ENCODE measurements around the gene RNU5B-1.

RNU5B-1 gene

GRCh38 chr15:65298731-65299130, 5.7 kb upstream of the RNU5B-1 start:
- no peak overlapping the region for H4K91ac ChIP-seq (ENCODE audit: low read depth, low read length, poor library complexity)
- no peak overlapping the region for H2AFZ ChIP-seq (ENCODE audit: low read length)
- peaks cover under 1 to 2% of the 10 kb centered on the region in 2 donors for H3K4me1 ChIP-seq (ENCODE audit: control insufficient read depth in 2 of 2, insufficient read depth in 1 of 2, low read depth in 1 of 2, low read length in 2 of 2)
- no peak overlapping the region for H3K4me2 ChIP-seq (ENCODE audit: insufficient read depth, low read length, poor library complexity, severe bottlenecking)
- H4K8ac ChIP-seq (ENCODE audit: low read depth, low read length) = no peak overlapping the region
- no peak overlapping the region for H3K14ac ChIP-seq (ENCODE audit: low read length)
- no CpG with 5 or more reads among the region's 11 CpGs for WGBS, 2 donors (ENCODE audit: extremely low coverage in 2 of 2, insufficient read length in 2 of 2, insufficient replicate concordance in 1 of 2)
- H3K9me3 ChIP-seq (replicated peaks in 1 of 2; ENCODE audit: control insufficient read depth in 2 of 2, insufficient read depth in 1 of 2, low read depth in 1 of 2, low read length in 2 of 2) = no peaks in the 10 kb centered on the region
- no peak overlapping the region for H2BK120ac ChIP-seq (ENCODE audit: low read depth, low read length)
- H3K36me3 ChIP-seq (replicated peaks in 1 of 2; ENCODE audit: control insufficient read depth in 2 of 2, insufficient read depth in 2 of 2, low read length in 2 of 2) = no peaks in the 10 kb centered on the region
- H3K23ac ChIP-seq (ENCODE audit: low read depth, low read length, poor library complexity) = no peak overlapping the region
- H3K4ac ChIP-seq (ENCODE audit: low read length) = no peak overlapping the region
- peak overlapping the region; percentile 30 for H2BK15ac ChIP-seq (ENCODE audit: low read length)
- peaks cover 1% of the 10 kb centered on the region for H3K79me1 ChIP-seq (ENCODE audit: low read depth, low read length)
- H2AK5ac ChIP-seq (ENCODE audit: low read depth, low read length) = no peak overlapping the region
- H2BK12ac ChIP-seq (ENCODE audit: low read length) = no peak overlapping the region
- no peak overlapping the region for H2BK5ac ChIP-seq (ENCODE audit: low read length)
- no peak for DNase-seq (ENCODE audit: low spot score)
- no peak overlapping the region for H3K18ac ChIP-seq (ENCODE audit: low read length)
- H3K9ac ChIP-seq (ENCODE audit: low read depth, low read length, poor library complexity) = no peak overlapping the region
- H3K27me3 ChIP-seq (ENCODE audit: control insufficient read depth in 3 of 3, insufficient read depth in 3 of 3, low read depth in 1 of 3, low read length in 3 of 3) = no peaks in the 10 kb centered on the region
- H3K27ac ChIP-seq (replicated peaks; ENCODE audit: low read length) = no peak overlapping the region
- H3K4me3 ChIP-seq (ENCODE audit: low read length in 2 of 2) = no peak overlapping the region

GRCh38 chr15:65300924-65301441, 3.5 kb upstream of the RNU5B-1 start:
- H2BK120ac ChIP-seq (ENCODE audit: low read depth, low read length) = no peak overlapping the region
- no peak for DNase-seq (ENCODE audit: low spot score)
- peak overlapping the region; percentile 33 for H3K14ac ChIP-seq (ENCODE audit: low read length)
- H2BK5ac ChIP-seq (ENCODE audit: low read length) = no peak overlapping the region
- no peak overlapping the region for H2AFZ ChIP-seq (ENCODE audit: low read length)
- H3K23ac ChIP-seq (ENCODE audit: low read depth, low read length, poor library complexity) = no peak overlapping the region
- H4K8ac ChIP-seq (ENCODE audit: low read depth, low read length) = peak overlapping the region; percentile 2
- peak overlapping the region; percentile 49 for H4K91ac ChIP-seq (ENCODE audit: low read depth, low read length, poor library complexity)
- H3K18ac ChIP-seq (ENCODE audit: low read length) = peak overlapping the region; percentile 84
- H3K4me1 ChIP-seq (ENCODE audit: control insufficient read depth in 2 of 2, insufficient read depth in 1 of 2, low read depth in 1 of 2, low read length in 2 of 2) = peaks cover 0 to 2% of the 10 kb centered on the region in 2 donors
- peak overlapping the region; percentile 95 for H2AK5ac ChIP-seq (ENCODE audit: low read depth, low read length)
- H3K9me3 ChIP-seq (replicated peaks in 1 of 2; ENCODE audit: control insufficient read depth in 2 of 2, insufficient read depth in 1 of 2, low read depth in 1 of 2, low read length in 2 of 2) = no peaks in the 10 kb centered on the region
- H3K9ac ChIP-seq (ENCODE audit: low read depth, low read length, poor library complexity) = no peak overlapping the region
- no peak overlapping the region for H3K4me2 ChIP-seq (ENCODE audit: insufficient read depth, low read length, poor library complexity, severe bottlenecking)
- H3K4ac ChIP-seq (ENCODE audit: low read length) = no peak overlapping the region
- H2BK15ac ChIP-seq (ENCODE audit: low read length) = peak overlapping the region; percentile 75
- H3K79me1 ChIP-seq (ENCODE audit: low read depth, low read length) = peaks cover 1% of the 10 kb centered on the region
- H3K27ac ChIP-seq (replicated peaks; ENCODE audit: low read length) = no peak overlapping the region
- H3K36me3 ChIP-seq (replicated peaks in 1 of 2; ENCODE audit: control insufficient read depth in 2 of 2, insufficient read depth in 2 of 2, low read length in 2 of 2) = no peaks in the 10 kb centered on the region
- peak overlapping the region; percentile 19 for H2BK12ac ChIP-seq (ENCODE audit: low read length)
- whole genome bisulfite sequencing, 2 donors (ENCODE audit: extremely low coverage in 2 of 2, insufficient read length in 2 of 2, insufficient replicate concordance in 1 of 2) = no CpG with 5 or more reads among the region's 36 CpGs
- H3K4me3 ChIP-seq (ENCODE audit: low read length in 2 of 2) = no peak overlapping the region
- no peaks in the 10 kb centered on the region for H3K27me3 ChIP-seq (ENCODE audit: control insufficient read depth in 3 of 3, insufficient read depth in 3 of 3, low read depth in 1 of 3, low read length in 3 of 3)

DNA sequence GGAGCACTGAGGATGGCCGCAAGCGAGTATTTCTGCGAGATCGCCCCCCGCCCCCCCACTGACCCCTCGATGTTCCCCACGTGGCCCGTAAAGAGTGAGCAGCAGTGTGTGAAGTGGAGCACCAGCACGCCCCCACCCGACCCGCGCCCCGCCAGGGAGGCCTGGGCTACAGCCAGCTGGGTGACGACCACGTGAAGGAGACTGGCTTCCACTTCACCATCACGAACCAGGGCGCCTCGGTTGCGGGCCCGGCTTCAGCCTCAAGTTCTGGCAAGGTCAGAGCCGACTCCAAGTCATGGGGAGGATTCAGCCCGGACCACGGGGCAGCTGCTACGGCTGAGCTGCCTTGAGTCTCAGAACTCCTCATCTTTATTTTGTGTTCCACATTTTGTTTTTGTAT, 2.4 kb upstream of the RNU5B-1 start:
- Histone ChIP-seq H3K27ac (replicated peaks; ENCODE audit: low read length) (no peak overlapping the region), H3K27me3 (ENCODE audit: control insufficient read depth in 3 of 3, insufficient read depth in 3 of 3, low read depth in 1 of 3, low read length in 3 of 3) (no peaks in the 10 kb centered on the region), H2BK5ac (ENCODE audit: low read length) (peak overlapping the region; percentile 70), H2BK12ac (ENCODE audit: low read length) (peak overlapping the region; percentile 73), H4K91ac (ENCODE audit: low read depth, low read length, poor library complexity) (no peak overlapping the region), H3K4ac (ENCODE audit: low read length) (no peak overlapping the region), H4K8ac (ENCODE audit: low read depth, low read length) (no peak overlapping the region), H3K23ac (ENCODE audit: low read depth, low read length, poor library complexity) (peak overlapping the region; percentile 25), H2BK15ac (ENCODE audit: low read length) (peak overlapping the region; percentile 95), H3K4me1 (ENCODE audit: control insufficient read depth in 2 of 2, insufficient read depth in 1 of 2, low read depth in 1 of 2, low read length in 2 of 2) (peaks cover 0 to 2% of the 10 kb centered on the region in 2 donors), H3K9ac (ENCODE audit: low read depth, low read length, poor library complexity) (no peak overlapping the region), H3K4me3 (ENCODE audit: low read length in 2 of 2) (no peak overlapping the region), H3K9me3 (replicated peaks in 1 of 2; ENCODE audit: control insufficient read depth in 2 of 2, insufficient read depth in 1 of 2, low read depth in 1 of 2, low read length in 2 of 2) (no peaks in the 10 kb centered on the region), H2AFZ (ENCODE audit: low read length) (no peak overlapping the region), H3K14ac (ENCODE audit: low read length) (no peak overlapping the region), H2AK5ac (ENCODE audit: low read depth, low read length) (peak overlapping the region; percentile 95), H3K36me3 (replicated peaks in 1 of 2; ENCODE audit: control insufficient read depth in 2 of 2, insufficient read depth in 2 of 2, low read length in 2 of 2) (no peaks in the 10 kb centered on the region), H2BK120ac (ENCODE audit: low read depth, low read length) (no peak overlapping the region), H3K4me2 (ENCODE audit: insufficient read depth, low read length, poor library complexity, severe bottlenecking) (no peak overlapping the region), H3K18ac (ENCODE audit: low read length) (peak overlapping the region; percentile 81), H3K79me1 (ENCODE audit: low read depth, low read length) (peaks cover 1% of the 10 kb centered on the region)
- no peak for DNase-seq (ENCODE audit: low spot score)
- no CpG with 5 or more reads among the region's 24 CpGs for WGBS, 2 donors (ENCODE audit: extremely low coverage in 2 of 2, insufficient read length in 2 of 2, insufficient replicate concordance in 1 of 2)

DNA sequence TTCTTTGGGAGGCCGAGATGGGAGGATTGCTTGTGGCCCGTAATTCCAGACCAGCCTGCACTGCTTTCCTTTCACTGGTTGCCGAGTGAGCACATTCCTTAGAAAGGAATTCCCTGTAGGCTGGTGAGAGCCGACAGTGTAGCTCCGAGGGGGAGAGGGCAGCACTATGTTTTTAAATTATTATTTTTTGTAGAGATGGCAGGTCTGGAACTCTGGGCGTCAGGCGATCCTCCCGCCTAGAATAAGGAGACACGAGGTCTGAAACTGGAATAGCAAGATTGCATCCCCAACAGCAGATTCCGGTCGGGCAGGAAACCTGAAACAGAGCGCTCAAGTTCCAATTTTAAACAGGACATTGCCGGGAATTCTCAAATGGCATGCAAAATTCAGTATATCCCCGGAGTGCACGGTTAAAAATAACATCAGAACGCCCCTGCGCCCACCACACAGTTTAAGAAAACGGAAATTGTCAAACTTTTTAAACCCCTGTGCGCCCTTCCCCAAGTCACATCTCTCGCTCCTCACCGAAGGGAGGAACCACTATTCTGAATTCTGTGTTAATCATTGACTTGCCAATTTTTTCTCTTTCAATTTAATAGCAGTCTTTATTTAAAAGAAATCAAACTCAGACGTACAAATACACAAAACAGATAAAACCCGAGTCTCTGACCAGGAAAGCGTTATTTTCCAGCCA, 643 bp upstream of the RNU5B-1 start:
- Histone ChIP-seq H2BK120ac (ENCODE audit: low read depth, low read length) (peak overlapping the region; percentile 88), H3K9ac (ENCODE audit: low read depth, low read length, poor library complexity) (no peak overlapping the region), H4K8ac (ENCODE audit: low read depth, low read length) (no peak overlapping the region), H3K4ac (ENCODE audit: low read length) (no peak overlapping the region), H3K14ac (ENCODE audit: low read length) (no peak overlapping the region), H4K91ac (ENCODE audit: low read depth, low read length, poor library complexity) (no peak overlapping the region), H2BK12ac (ENCODE audit: low read length) (no peak overlapping the region), H2AK5ac (ENCODE audit: low read depth, low read length) (peak overlapping the region; percentile 68), H3K4me1 (ENCODE audit: control insufficient read depth in 2 of 2, insufficient read depth in 1 of 2, low read depth in 1 of 2, low read length in 2 of 2) (peaks cover 0 to 2% of the 10 kb centered on the region in 2 donors), H3K79me1 (ENCODE audit: low read depth, low read length) (peaks cover 1% of the 10 kb centered on the region), H3K4me3 (ENCODE audit: low read length in 2 of 2) (peak overlapping the region in 1 of 2 donors; percentile 45), H2BK5ac (ENCODE audit: low read length) (no peak overlapping the region), H3K23ac (ENCODE audit: low read depth, low read length, poor library complexity) (no peak overlapping the region), H3K9me3 (replicated peaks in 1 of 2; ENCODE audit: control insufficient read depth in 2 of 2, insufficient read depth in 1 of 2, low read depth in 1 of 2, low read length in 2 of 2) (no peaks in the 10 kb centered on the region), H3K27me3 (ENCODE audit: control insufficient read depth in 3 of 3, insufficient read depth in 3 of 3, low read depth in 1 of 3, low read length in 3 of 3) (no peaks in the 10 kb centered on the region), H3K4me2 (ENCODE audit: insufficient read depth, low read length, poor library complexity, severe bottlenecking) (peak overlapping the region; percentile 34), H3K18ac (ENCODE audit: low read length) (peak overlapping the region; percentile 88), H3K27ac (replicated peaks; ENCODE audit: low read length) (peak overlapping the region; percentile 73), H3K36me3 (replicated peaks in 1 of 2; ENCODE audit: control insufficient read depth in 2 of 2, insufficient read depth in 2 of 2, low read length in 2 of 2) (no peaks in the 10 kb centered on the region), H2AFZ (ENCODE audit: low read length) (peak overlapping the region; percentile 76), H2BK15ac (ENCODE audit: low read length) (no peak overlapping the region)
- DNase-seq (ENCODE audit: low spot score) = peak; percentile 48
- WGBS, 2 donors (ENCODE audit: extremely low coverage in 2 of 2, insufficient read length in 2 of 2, insufficient replicate concordance in 1 of 2) = no CpG with 5 or more reads among the region's 24 CpGs
